Activated CD8-positive, alpha-beta T cell treated with anti-CD3 and anti-CD28 coated beads, Interleukin-2, amount 10 ng/mL, durations not matched to agents 7 days and 5 days (primary cell): Measurements from ENCODE around the gene IL21R. TPM values are rescaled to one million over a fixed set of nuclear protein-coding genes. Genes with fewer than 3 reads are reported as not detected.

Experiments
- ATAC-seq: fragments of 150-1000 bp; cut with Tn5 transposase; one replicate; pipeline ENCODE4 v1.10.0; 2021; ENCODE audit warnings: moderate library complexity
- CTCF ChIA-PET: fragments of 350-600 bp; sonication (Branson Sonifier 250); formaldehyde crosslinking; loops from one replicate; lab custom pipeline; 2021; ENCODE audit warnings: antibody characterized with exemption; lab: Charles Lee
- POLR2A ChIA-PET: fragments of 350-600 bp; sonication (Branson Sonifier 250); formaldehyde crosslinking; loops from one replicate; lab custom pipeline; 2021; ENCODE audit warnings: antibody characterized with exemption; lab: Charles Lee
- DNase-seq: peaks from one replicate; pipeline ENCODE4 v3.0.0-alpha.2; 2020
- H3K27ac Mint-ChIP-seq: one replicate; pipeline ENCODE4 v1.8.0; 2021; ENCODE audit warnings: mild to moderate bottlenecking, mixed read lengths
- H3K27me3 Mint-ChIP-seq: one replicate; pipeline ENCODE4 v1.8.0; 2021; ENCODE audit warnings: low read depth, mixed read lengths
- H3K36me3 Mint-ChIP-seq: one replicate; pipeline ENCODE4 v1.8.0; 2021; ENCODE audit warnings: low read depth, mixed read lengths
- H3K4me1 Mint-ChIP-seq: one replicate; pipeline ENCODE4 v1.8.0; 2021; ENCODE audit warnings: low read depth, mixed read lengths
- H3K4me3 Mint-ChIP-seq: one replicate; pipeline ENCODE4 v1.8.0; 2021; ENCODE audit warnings: mild to moderate bottlenecking, mixed read lengths
- H3K9me3 Mint-ChIP-seq: one replicate; pipeline ENCODE4 v1.8.0; 2022; ENCODE audit warnings: mixed read lengths; ENCODE audit not compliant: insufficient read depth
- total RNA-seq, 2 experiments: library from RNA; stranded (reverse); gene quantifications; one replicate each; pipeline ENCODE4 v1.2.3, GENCODE V29; 2021

IL21R gene
- total RNA-seq, 2 experiments from 2014 or later = 23.5 to 24.2 TPM

- peak overlapping the region; percentile 90 for H3K27ac Mint-ChIP-seq
- peaks cover 39% of the 10 kb centered on the region for H3K4me1 Mint-ChIP-seq
- ChIA-PET CTCF (interaction anchor here (0.9 to 2.9 kb wide), 16 partner anchors 9 to 198 kb away, joined by 3 to 25 read pairs (median 4); partner anchors contain the start of gene IL21R), POLR2A (interaction anchor here (0.6 to 8.4 kb wide), 13 partner anchors 10 to 204 kb away, joined by 3 to 100 read pairs (median 3); partner anchors contain the start of genes GTF3C1, IL21R and KATNIP)
- peak; percentile 57 for ATAC-seq
- peak overlapping the region; percentile 36 for H3K4me3 Mint-ChIP-seq
- no peaks in the 10 kb centered on the region for H3K27me3 Mint-ChIP-seq
- no peaks in the 10 kb centered on the region for H3K36me3 Mint-ChIP-seq
- no peaks in the 10 kb centered on the region for H3K9me3 Mint-ChIP-seq
- DNase-seq = peak; percentile 62
Measured at GRCh38 chr16:27377666-27378485, 24.1 kb upstream of the IL21R start.

- no peaks in the 10 kb centered on the region for H3K27me3 Mint-ChIP-seq
- peaks cover under 1% of the 10 kb centered on the region for H3K36me3 Mint-ChIP-seq
- H3K4me1 Mint-ChIP-seq = peaks cover 43% of the 10 kb centered on the region
- ATAC-seq (no peak), DNase-seq (no peak)
- ChIA-PET POLR2A (interaction anchor here (0.8 to 8.4 kb wide), 7 partner anchors 9 to 206 kb away, joined by 3 to 100 read pairs (median 4); partner anchors contain the start of genes GTF3C1, IL21R and KATNIP), CTCF (interaction anchor here (0.9 to 2.9 kb wide), 6 partner anchors 8 to 74 kb away, joined by 3 to 25 read pairs (median 6); partner anchors contain the start of gene IL21R)
- H3K4me3 Mint-ChIP-seq = no peak overlapping the region
- H3K27ac Mint-ChIP-seq = peak overlapping the region; percentile 75
- peaks cover 5% of the 10 kb centered on the region for H3K9me3 Mint-ChIP-seq
Measured at GRCh38 chr16:27378871-27379481, 23.0 kb upstream of the IL21R start.

GRCh38 chr16:27379919-27380318 is 22.1 kb upstream of the IL21R start:
- Mint-ChIP-seq H3K36me3 (peaks cover 6% of the 10 kb centered on the region), H3K4me1 (peaks cover 48% of the 10 kb centered on the region), H3K9me3 (peaks cover 11% of the 10 kb centered on the region), H3K27me3 (no peaks in the 10 kb centered on the region), H3K27ac (no peak overlapping the region), H3K4me3 (no peak overlapping the region)
- ChIA-PET CTCF (interaction anchor here (1.2 to 2.9 kb wide), 3 partner anchors 12 to 206 kb away, joined by 3 to 25 read pairs (median 18); partner anchors contain the start of gene IL21R), POLR2A (interaction anchor here (8.4 kb wide), 1 partner anchor 24 kb away, joined by 100 read pairs; the partner anchor contains the start of gene IL21R)
- no peak for ATAC-seq
- no peak for DNase-seq

GRCh38 chr16:27381236-27381635 is 20.7 kb upstream of the IL21R start:
- H3K9me3 Mint-ChIP-seq = peaks cover 11% of the 10 kb centered on the region
- no peak for ATAC-seq
- ChIA-PET POLR2A (no interaction called here), CTCF (interaction anchor here (1.2 kb wide), 1 partner anchor 207 kb away, joined by 3 read pairs; no protein-coding TSS in a partner anchor)
- peaks cover 46% of the 10 kb centered on the region for H3K4me1 Mint-ChIP-seq
- no peak overlapping the region for H3K4me3 Mint-ChIP-seq
- no peak for DNase-seq
- no peaks in the 10 kb centered on the region for H3K27me3 Mint-ChIP-seq
- peaks cover 6% of the 10 kb centered on the region for H3K36me3 Mint-ChIP-seq
- H3K27ac Mint-ChIP-seq = no peak overlapping the region

- Mint-ChIP-seq H3K4me3 (no peak overlapping the region), H3K27ac (no peak overlapping the region), H3K36me3 (peaks cover 6% of the 10 kb centered on the region), H3K27me3 (no peaks in the 10 kb centered on the region), H3K9me3 (peaks cover 17% of the 10 kb centered on the region), H3K4me1 (peaks cover 40% of the 10 kb centered on the region)
- ChIA-PET POLR2A (no interaction called here), CTCF (interaction anchor here (1.4 kb wide), 1 partner anchor 10 kb away, joined by 3 read pairs; no protein-coding TSS in a partner anchor)
- ATAC-seq (no peak), DNase-seq (no peak)
Measured at GRCh38 chr16:27381974-27382855, 19.8 kb upstream of the IL21R start.

GRCh38 chr16:27383556-27384243 is 18.3 kb upstream of the IL21R start:
- ChIA-PET POLR2A (no interaction called here), CTCF (no interaction called here)
- Mint-ChIP-seq H3K4me1 (peaks cover 25% of the 10 kb centered on the region), H3K27me3 (no peaks in the 10 kb centered on the region), H3K27ac (no peak overlapping the region), H3K36me3 (peaks cover 6% of the 10 kb centered on the region), H3K9me3 (peaks cover 21% of the 10 kb centered on the region), H3K4me3 (no peak overlapping the region)
- ATAC-seq (no peak), DNase-seq (no peak)

GRCh38 chr16:27384425-27384824 is 17.5 kb upstream of the IL21R start:
- H3K27ac Mint-ChIP-seq = no peak overlapping the region
- no peak for ATAC-seq
- H3K9me3 Mint-ChIP-seq = peaks cover 23% of the 10 kb centered on the region
- H3K4me1 Mint-ChIP-seq = peaks cover 22% of the 10 kb centered on the region
- POLR2A ChIA-PET = no interaction called here
- peaks cover 7% of the 10 kb centered on the region for H3K36me3 Mint-ChIP-seq
- CTCF ChIA-PET = no interaction called here
- H3K27me3 Mint-ChIP-seq = no peaks in the 10 kb centered on the region
- DNase-seq = no peak
- no peak overlapping the region for H3K4me3 Mint-ChIP-seq

GRCh38 chr16:27385398-27385797 is 16.6 kb upstream of the IL21R start:
- Mint-ChIP-seq H3K4me3 (no peak overlapping the region), H3K27me3 (no peaks in the 10 kb centered on the region), H3K4me1 (peaks cover 17% of the 10 kb centered on the region), H3K27ac (no peak overlapping the region), H3K9me3 (peaks cover 26% of the 10 kb centered on the region), H3K36me3 (peaks cover 11% of the 10 kb centered on the region)
- no peak for ATAC-seq
- no peak for DNase-seq
- ChIA-PET CTCF (interaction anchor here (0.8 kb wide), 1 partner anchor 17 kb away, joined by 4 read pairs; no protein-coding TSS in a partner anchor), POLR2A (interaction anchor here (0.9 to 1.3 kb wide), 2 partner anchors 12 to 18 kb away, joined by 3 read pairs; no protein-coding TSS in a partner anchor)

GRCh38 chr16:27386674-27387073 is 15.3 kb upstream of the IL21R start:
- Mint-ChIP-seq H3K27ac (no peak overlapping the region), H3K36me3 (peaks cover 12% of the 10 kb centered on the region)
- CTCF ChIA-PET = interaction anchor here (0.6 to 1.4 kb wide), 3 partner anchors 8 to 19 kb away, joined by 3 to 6 read pairs (median 4); no protein-coding TSS in a partner anchor

GRCh38 chr16:27387724-27388123 is 14.2 kb upstream of the IL21R start:
- Mint-ChIP-seq H3K36me3 (peaks cover 23% of the 10 kb centered on the region), H3K4me1 (peaks cover 12% of the 10 kb centered on the region), H3K4me3 (no peak overlapping the region), H3K9me3 (peaks cover 37% of the 10 kb centered on the region), H3K27ac (no peak overlapping the region), H3K27me3 (no peaks in the 10 kb centered on the region)
- no peak for ATAC-seq
- ChIA-PET CTCF (interaction anchor here (0.8 to 2.3 kb wide), 6 partner anchors 9 to 153 kb away, joined by 3 to 11 read pairs (median 5); no protein-coding TSS in a partner anchor), POLR2A (interaction anchor here (0.6 to 3.4 kb wide), 4 partner anchors 9 to 100 kb away, joined by 3 to 16 read pairs (median 5); partner anchors contain the start of gene IL21R)
- DNase-seq = no peak

More at GRCh38 chr16:27386674-27387073, 15.3 kb upstream of the IL21R start:
- POLR2A ChIA-PET = interaction anchor here (0.9 to 3.4 kb wide), 2 partner anchors 13 to 16 kb away, joined by 3 to 16 read pairs; partner anchors contain the start of gene IL21R
- Mint-ChIP-seq H3K4me1 (peaks cover 17% of the 10 kb centered on the region), H3K4me3 (no peak overlapping the region), H3K9me3 (peaks cover 28% of the 10 kb centered on the region), H3K27me3 (no peaks in the 10 kb centered on the region)
- ATAC-seq (no peak), DNase-seq (peak; percentile 8)
